Measurements from ENCODE around the gene SYCP3. TPM values are rescaled to one million over a fixed set of nuclear protein-coding genes. Genes with fewer than 3 reads are reported as not detected.
"Not testable (repeated sequence)": the region's sequence is repeated elsewhere in the genome, so short reads cannot be mapped to it uniquely, and the experiment has no call there.

The SYCP3 gene
- total RNA-seq, 4 donors from 2014 or later: 0.24 TPM; not detected in 3

DNA sequence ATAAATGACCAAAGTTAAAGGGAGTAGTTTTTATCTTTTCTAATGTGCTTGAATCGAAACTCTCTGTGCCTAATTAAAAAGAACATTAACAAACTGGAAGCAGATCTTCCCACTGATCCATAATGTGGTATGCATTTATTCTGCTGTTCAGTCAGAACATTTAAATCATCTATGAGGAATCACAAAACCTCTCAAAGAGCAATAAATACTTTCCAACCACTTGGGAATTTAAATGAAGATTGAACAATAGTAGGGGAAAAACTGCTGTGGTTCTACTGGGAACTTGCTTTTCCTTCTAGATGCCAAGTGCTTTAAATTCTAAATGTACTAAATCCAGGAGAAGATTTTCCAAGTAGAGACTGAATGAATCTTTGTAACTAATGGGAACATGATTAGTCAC lies 54.2 kb downstream of the SYCP3 start:
- Histone ChIP-seq H3K4me3 (no peak overlapping the region), H3K27me3 (no peaks in the 10 kb centered on the region), H3K4me1 (no peaks in the 10 kb centered on the region), H3K27ac (no peak overlapping the region), H3K36me3 (no peaks in the 10 kb centered on the region), H3K9me3 (no peaks in the 10 kb centered on the region)
- WGBS: 47% methylated on average over 1 of the region's 1 CpG
- TF ChIP-seq POLR2AphosphoS5 (IDR thresholded peaks at IDR 0.05): no peak
- TF ChIP-seq EP300 (IDR thresholded peaks at IDR 0.05): no peak
- no peak for TF ChIP-seq POLR2A (IDR thresholded peaks at IDR 0.05)
- TF ChIP-seq, protein P1, sequence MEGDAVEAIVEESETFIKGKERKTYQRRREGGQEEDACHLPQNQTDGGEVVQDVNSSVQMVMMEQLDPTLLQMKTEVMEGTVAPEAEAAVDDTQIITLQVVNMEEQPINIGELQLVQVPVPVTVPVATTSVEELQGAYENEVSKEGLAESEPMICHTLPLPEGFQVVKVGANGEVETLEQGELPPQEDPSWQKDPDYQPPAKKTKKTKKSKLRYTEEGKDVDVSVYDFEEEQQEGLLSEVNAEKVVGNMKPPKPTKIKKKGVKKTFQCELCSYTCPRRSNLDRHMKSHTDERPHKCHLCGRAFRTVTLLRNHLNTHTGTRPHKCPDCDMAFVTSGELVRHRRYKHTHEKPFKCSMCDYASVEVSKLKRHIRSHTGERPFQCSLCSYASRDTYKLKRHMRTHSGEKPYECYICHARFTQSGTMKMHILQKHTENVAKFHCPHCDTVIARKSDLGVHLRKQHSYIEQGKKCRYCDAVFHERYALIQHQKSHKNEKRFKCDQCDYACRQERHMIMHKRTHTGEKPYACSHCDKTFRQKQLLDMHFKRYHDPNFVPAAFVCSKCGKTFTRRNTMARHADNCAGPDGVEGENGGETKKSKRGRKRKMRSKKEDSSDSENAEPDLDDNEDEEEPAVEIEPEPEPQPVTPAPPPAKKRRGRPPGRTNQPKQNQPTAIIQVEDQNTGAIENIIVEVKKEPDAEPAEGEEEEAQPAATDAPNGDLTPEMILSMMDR (IDR thresholded peaks at IDR 0.05): no peak
- no peak for DNase-seq (ENCODE audit: low spot score in 2 of 2)

DNA sequence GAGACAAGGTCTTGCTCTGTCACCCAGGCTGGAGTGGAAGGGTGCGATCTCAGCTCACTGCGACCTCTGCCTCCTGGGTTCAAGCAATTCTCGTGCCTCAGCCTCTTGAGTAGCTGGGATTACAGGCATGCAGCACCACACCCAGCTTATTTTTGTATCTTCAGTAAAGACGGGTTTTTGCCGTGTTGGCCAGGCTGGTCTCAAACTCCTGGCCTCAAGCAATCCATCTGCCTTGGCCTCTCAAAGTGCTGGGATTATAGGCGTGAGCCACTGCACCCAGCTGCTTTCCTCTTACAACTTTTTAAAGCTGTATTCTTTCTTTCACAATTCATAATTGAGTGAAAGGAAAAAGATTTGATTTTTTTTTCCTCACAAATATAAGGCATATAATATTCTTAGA lies 57.6 kb downstream of the SYCP3 start:
- not testable (repeated sequence) for H3K4me1 ChIP-seq; H3K4me3 ChIP-seq; H3K9me3 ChIP-seq; H3K27me3 ChIP-seq; H3K27ac ChIP-seq; DNase-seq (ENCODE audit: low spot score in 2 of 2); H3K36me3 ChIP-seq
- 50% methylated on average over 6 of the region's 6 CpGs for WGBS

DNA sequence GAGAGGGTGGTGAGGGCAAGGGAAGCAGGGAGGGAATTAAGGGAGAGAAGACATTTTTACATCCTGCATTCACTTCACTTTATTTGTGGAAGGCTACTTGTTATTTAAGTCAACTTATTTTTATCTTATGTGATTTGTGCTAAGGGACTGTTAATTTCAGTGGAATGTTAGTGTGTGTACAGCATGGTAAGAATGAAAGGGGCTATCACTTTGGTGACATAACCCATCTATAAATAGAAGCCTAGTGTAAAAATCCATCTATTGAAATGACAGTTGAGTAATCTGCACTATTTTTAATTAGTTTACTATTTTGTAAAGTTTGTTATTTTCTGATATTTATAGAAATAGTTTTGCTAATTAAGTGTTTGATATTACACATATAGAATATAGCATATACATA lies 58.6 kb downstream of the SYCP3 start:
- H3K4me3 ChIP-seq: no peak overlapping the region
- no peaks in the 10 kb centered on the region for H3K36me3 ChIP-seq
- H3K4me1 ChIP-seq: peaks cover 2% of the 10 kb centered on the region
- TF ChIP-seq, protein P1 (IDR thresholded peaks at IDR 0.05): no peak
- DNase-seq (ENCODE audit: low spot score in 2 of 2): no peak
- H3K27me3 ChIP-seq: no peaks in the 10 kb centered on the region
- no peak overlapping the region for H3K27ac ChIP-seq
- no peaks in the 10 kb centered on the region for H3K9me3 ChIP-seq

DNA sequence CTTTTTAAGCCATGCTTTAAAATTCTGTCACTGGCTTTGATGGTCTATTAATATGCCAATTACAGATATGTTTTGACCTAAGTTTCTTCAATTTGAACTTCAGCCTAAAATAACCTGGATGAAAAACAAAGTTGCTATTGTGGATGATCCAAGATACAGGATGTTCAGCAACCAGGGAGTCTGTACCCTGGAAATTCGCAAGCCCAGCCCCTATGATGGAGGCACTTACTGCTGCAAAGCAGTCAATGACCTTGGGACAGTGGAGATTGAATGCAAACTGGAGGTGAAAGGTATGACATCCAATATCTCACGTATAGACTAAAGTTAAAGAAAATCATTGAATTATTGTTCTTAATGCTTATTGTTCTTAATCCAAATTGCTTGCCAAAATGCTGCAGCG lies 59.0 kb downstream of the SYCP3 start:
- H3K27me3 ChIP-seq: no peaks in the 10 kb centered on the region
- no peak for DNase-seq (ENCODE audit: low spot score in 2 of 2)
- no peak overlapping the region for H3K4me3 ChIP-seq
- H3K36me3 ChIP-seq: no peaks in the 10 kb centered on the region
- TF ChIP-seq EP300 (IDR thresholded peaks at IDR 0.05): no peak
- no peak for TF ChIP-seq POLR2A (IDR thresholded peaks at IDR 0.05)
- H3K4me1 ChIP-seq: peaks cover 2% of the 10 kb centered on the region
- WGBS: 72% methylated on average over 3 of the region's 3 CpGs
- H3K27ac ChIP-seq: no peak overlapping the region
- H3K9me3 ChIP-seq: no peaks in the 10 kb centered on the region

Other genes starting within 250 kb of the SYCP3 start
- gene MYBPC1, start 144.5 kb downstream of the SYCP3 start, total RNA-seq: 10 to 100 TPM in 1 of 4 donors, 1 to 10 TPM in 3; 2.1 to 11.9 (median 7.0) TPM
- gene CHPT1, start 41.8 kb downstream of the SYCP3 start, total RNA-seq: 100 to 1,000 TPM in 1 of 4 donors, 10 to 100 TPM in 3; 54.6 to 125 (median 75.5) TPM
- gene GNPTAB, start 91.5 kb upstream of the SYCP3 start, total RNA-seq: 10 to 100 TPM; 25.0 to 68.2 (median 45.8) TPM
- 1 to 10 TPM; 4.8 to 7.4 (median 6.9) TPM for gene DRAM1, start 138.1 kb upstream of the SYCP3 start, total RNA-seq

All from suprapubic skin (tissue), 4 donors.